NT2/D1 (cell line): Measurements from ENCODE around the gene KIF13A.

Experiments used
- SUZ12 ChIP-seq: IDR thresholded peaks from 2 replicates; pipeline ENCODE4 v1.6.1; 2011; ENCODE audit not compliant: insufficient read length, insufficient read depth; ENCODE audit errors: extremely low read depth
- YY1 ChIP-seq: IDR thresholded peaks from 2 replicates; pipeline ENCODE4 v1.6.1; 2011; ENCODE audit not compliant: insufficient read length, insufficient read depth
- ZNF274 ChIP-seq: IDR thresholded peaks from 2 replicates; pipeline ENCODE4 v1.6.1; 2011; ENCODE audit warnings: mild to moderate bottlenecking, low read depth, low read length

DNA sequence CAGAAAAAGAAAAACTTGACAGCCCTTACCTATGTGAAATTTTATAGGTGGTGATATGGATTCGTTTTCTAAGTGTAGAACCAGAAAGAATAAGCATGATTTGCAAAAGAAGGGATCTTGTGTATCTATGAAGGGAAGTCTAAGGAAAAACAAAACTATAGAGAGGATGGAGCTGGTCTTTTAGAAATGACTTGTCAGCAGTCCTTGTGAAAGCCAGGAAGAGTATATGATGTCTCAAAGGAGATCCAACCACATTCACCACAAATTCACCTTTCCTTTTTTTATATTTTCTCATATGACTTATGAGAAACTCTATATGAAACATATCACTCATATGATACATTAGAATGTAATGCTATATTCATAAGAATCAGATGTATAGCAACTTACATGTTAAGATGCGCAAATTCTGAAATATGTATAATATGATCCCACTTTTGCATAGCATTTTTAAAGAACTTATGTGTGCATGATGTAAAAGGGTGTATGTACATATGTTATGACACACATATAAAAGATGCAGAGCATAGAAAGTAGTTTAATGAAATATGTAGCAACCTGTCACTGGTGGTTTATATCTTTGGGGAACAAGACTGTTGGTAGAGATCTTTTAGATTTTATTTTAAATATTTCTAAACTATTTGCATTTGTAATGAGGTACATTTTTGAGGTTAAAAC lies 188.8 kb downstream of the KIF13A start:
- TF ChIP-seq YY1 (no peak), ZNF274 (no peak), SUZ12 (no peak)
